ENCODE results near the gene SSUH2.

- TF ChIP-seq CTCF (IDR thresholded peaks at IDR 0.05 in 2 of 3, conservative IDR thresholded peaks at IDR 0.05 in 1 of 3; ENCODE audit: insufficient read depth in 2 of 3, low read depth in 1 of 3, low read length in 3 of 3) (no peak), RCOR1 (IDR thresholded peaks at IDR 0.05; ENCODE audit: borderline replicate concordance in 1 of 2, low read depth in 2 of 2, low read length in 2 of 2) (no peak), EGR1 (conservative IDR thresholded peaks at IDR 0.05) (no peak), CBX3 (IDR thresholded peaks at IDR 0.05; ENCODE audit: borderline replicate concordance in 1 of 2, low read length in 2 of 2) (no peak), BRF1 (IDR thresholded peaks at IDR 0.05; ENCODE audit: borderline replicate concordance, extremely low read depth, insufficient read length) (no peak), ATF7 (IDR thresholded peaks at IDR 0.05) (no peak), ZNF644 (tag; IDR thresholded peaks at IDR 0.05; ENCODE audit: low read depth) (no peak), MTA3 (IDR thresholded peaks at IDR 0.05; ENCODE audit: borderline replicate concordance) (no peak), MXD1 (CRISPR knock-in tag; IDR thresholded peaks at IDR 0.05; ENCODE audit: borderline replicate concordance, poor library complexity, severe bottlenecking) (no peak), SMAD4 (CRISPR knock-in tag; conservative IDR thresholded peaks at IDR 0.05) (no peak), ATF2 (CRISPR knock-in tag; IDR thresholded peaks at IDR 0.05) (no peak), EHMT2 (IDR thresholded peaks at IDR 0.05) (no peak)
Observed at GRCh38 chr3:8621141-8621540, 23.5 kb downstream of the SSUH2 start.

All from K562 (cell line).